ENCODE measurements around the gene GUK1. TPM values are rescaled to one million over a fixed set of nuclear protein-coding genes. Genes with fewer than 3 reads are reported as not detected.

GUK1 gene
- total and polyA plus RNA-seq, 2 experiments from 2014 or later = 87.5 to 121 TPM

GRCh38 chr1:228194921-228195812 lies 55.1 kb downstream of the GUK1 start:
- Mint-ChIP-seq H3K27ac (no peak overlapping the region), H3K4me3 (no peak overlapping the region), H3K36me3 (ENCODE audit: low read depth) (peaks cover 18% of the 10 kb centered on the region), H3K4me1 (no peaks in the 10 kb centered on the region; the same call in 2 of the 3 replicates), H3K9me3 (peaks cover 25% of the 10 kb centered on the region), H3K27me3 (ENCODE audit: insufficient read depth, low read depth, poor library complexity) (peaks cover 4% of the 10 kb centered on the region)
- no peaks in the 10 kb centered on the region for H3K79me2 ChIP-seq (replicated peaks; ENCODE audit: insufficient read depth)
- H3K27ac ChIP-seq (ENCODE audit: low read depth) = no peak overlapping the region
- no peaks in the 10 kb centered on the region for H3F3A ChIP-seq (replicated peaks; ENCODE audit: low read depth)
- H3K4me3 ChIP-seq = no peak overlapping the region
- no peak overlapping the region for H2AFZ ChIP-seq
- H3K27me3 ChIP-seq (ENCODE audit: insufficient read depth) = no peaks in the 10 kb centered on the region
- no peaks in the 10 kb centered on the region for H3K4me1 ChIP-seq (ENCODE audit: insufficient read depth)
- H3K9me2 ChIP-seq (ENCODE audit: insufficient read depth) = 0 out of 2 replicates have a peak, but pooled peaks cover 3% of the 10 kb centered on the region
- no peak for DNase-seq (ENCODE audit: low spot score)
- ATAC-seq = no peak
- H3K36me3 ChIP-seq (ENCODE audit: insufficient read depth) = no peaks in the 10 kb centered on the region
- no peak for TF ChIP-seq CTCF (conservative IDR thresholded peaks at IDR 0.05; ENCODE audit: low read depth in 2 of 2)
- no peak for TF ChIP-seq EZH2phosphoT487 (IDR thresholded peaks at IDR 0.05; ENCODE audit: unreplicated experiment)
- no peak for TF ChIP-seq EZH2 (IDR thresholded peaks at IDR 0.05; ENCODE audit: low read depth, unreplicated experiment)
- no peak for TF ChIP-seq JUNB (IDR thresholded peaks at IDR 0.05; ENCODE audit: unreplicated experiment)
- TF ChIP-seq ETS1 (IDR thresholded peaks at IDR 0.05) = no peak
- no peak for TF ChIP-seq ZNF462 (CRISPR knock-in tag; IDR thresholded peaks at IDR 0.05)
- TF ChIP-seq CREB1 (CRISPR knock-in tag; IDR thresholded peaks at IDR 0.05; ENCODE audit: low read depth) = no peak
- no peak for TF ChIP-seq NANOG (IDR thresholded peaks at IDR 0.05; ENCODE audit: borderline replicate concordance)
- no peak for TF ChIP-seq REST (IDR thresholded peaks at IDR 0.05; ENCODE audit: unreplicated experiment)
- no peak for TF ChIP-seq ZNF114 (CRISPR knock-in tag; IDR thresholded peaks at IDR 0.05)
- no peak for TF ChIP-seq STAT1 (IDR thresholded peaks at IDR 0.05; ENCODE audit: unreplicated experiment)
- no peaks in the 10 kb centered on the region for H4K20me1 ChIP-seq (replicated peaks; ENCODE audit: insufficient read depth)
- no peak overlapping the region for H3K4me2 ChIP-seq

Data from GM23338 (cell line).